ENCODE measurements around the gene CKB.
A peak's percentile ranks its signal among the peaks of the same experiment; 100 is the strongest.

CKB gene

GRCh38 chr14:103510724-103511693, 11.6 kb downstream of the CKB start:
- no peak for DNase-seq

- no peak for DNase-seq
These were observed 12.5 kb downstream of the CKB start for GRCh38 chr14:103509864-103510723.

- DNase-seq: no peak
These were observed 13.9 kb downstream of the CKB start for GRCh38 chr14:103508521-103509329.

- DNase-seq: no peak
These were observed 14.9 kb downstream of the CKB start for GRCh38 chr14:103507751-103508150.

GRCh38 chr14:103504991-103505565, 17.6 kb downstream of the CKB start:
- no peak for DNase-seq

- no peak for DNase-seq
These were observed 19.3 kb downstream of the CKB start for GRCh38 chr14:103503296-103503695.

- no peak for DNase-seq
These were observed 19.8 kb downstream of the CKB start for GRCh38 chr14:103502877-103503276.

GRCh38 chr14:103501921-103502669, 20.5 kb downstream of the CKB start:
- DNase-seq: no peak

- no peak for DNase-seq
These were observed 21.4 kb downstream of the CKB start for GRCh38 chr14:103501041-103501870.

- DNase-seq: peak; percentile 81
These were observed 22.3 kb downstream of the CKB start for GRCh38 chr14:103500148-103500990.

- no peak for DNase-seq
These were observed 22.9 kb downstream of the CKB start for GRCh38 chr14:103499709-103500108.

GRCh38 chr14:103496776-103497175, 25.9 kb downstream of the CKB start:
- no peak for DNase-seq

GRCh38 chr14:103495854-103496253, 26.8 kb downstream of the CKB start:
- no peak for DNase-seq

- no peak for DNase-seq
These were observed 30.3 kb downstream of the CKB start for GRCh38 chr14:103492156-103492925.

GRCh38 chr14:103491691-103492090, 30.9 kb downstream of the CKB start:
- DNase-seq: no peak

GRCh38 chr14:103489621-103490020, 33.0 kb downstream of the CKB start:
- no peak for DNase-seq

GRCh38 chr14:103488960-103489359, 33.7 kb downstream of the CKB start:
- DNase-seq: no peak

- no peak for DNase-seq
These were observed 34.6 kb downstream of the CKB start for GRCh38 chr14:103488071-103488470.

- no peak for DNase-seq
These were observed 37.1 kb downstream of the CKB start for GRCh38 chr14:103485504-103485903.

Data from activated naive CD4-positive, alpha-beta T cell treated with anti-CD3 and anti-CD28 coated beads, Interleukin-2, amount 50 U/mL, for 16 hours (primary cell).